Neutrophil (primary cell): ENCODE measurements around the gene FAM163B.

Experiments used
- H3K27ac ChIP-seq: fragments of 200-600 bp; sonication (generic); 2 replicates; pipeline ENCODE4 v1.5.1; 2016; ENCODE audit warnings: mild to moderate bottlenecking, moderate library complexity
- H3K27me3 ChIP-seq: fragments of 200-600 bp; sonication (generic); 2 replicates; pipeline ENCODE4 v1.6.0; 2016; ENCODE audit warnings: mild to moderate bottlenecking
- H3K36me3 ChIP-seq: fragments of 200-600 bp; sonication (generic); 2 replicates; pipeline ENCODE4 v1.5.1; 2017
- H3K4me1 ChIP-seq, 2 experiments: fragments of 200-600 bp in 1 of 2; sonication (generic) in 1 of 2; 1 replicate in 1 of 2; 2 replicates in 1 of 2; pipeline versions ENCODE4 v1.5.1 to v1.6.1; 2013 to 2016; ENCODE audit warnings: low read depth in 1 of 2, low read length in 1 of 2, mild to moderate bottlenecking in 1 of 2, moderate library complexity in 1 of 2; ENCODE audit not compliant: control insufficient read depth in 1 of 2, insufficient read depth in 1 of 2
- H3K4me3 ChIP-seq, 2 experiments: fragments of 200-600 bp in 1 of 2; sonication (generic) in 1 of 2; 1 replicate in 1 of 2; 2 replicates in 1 of 2; pipeline ENCODE4 v1.5.1; 2013 to 2016; ENCODE audit warnings: low read depth in 1 of 2, low read length in 1 of 2, mild to moderate bottlenecking in 1 of 2, moderate library complexity in 1 of 2
- H3K9me3 ChIP-seq: fragments of 200-600 bp; sonication (generic); 2 replicates; pipeline ENCODE4 v1.5.1; 2016
- CTCF ChIP-seq: fragments of 200-600 bp; sonication (generic); IDR thresholded peaks from 2 replicates; pipeline ENCODE4 v1.5.1; 2016; ENCODE audit warnings: antibody characterized with exemption

FAM163B gene

GRCh38 chr9:133529457-133529856, 79.7 kb downstream of the FAM163B start:
- Histone ChIP-seq H3K4me1 (no peaks in the 10 kb centered on the region), H3K27me3 (peaks cover 44% of the 10 kb centered on the region), H3K36me3 (no peaks in the 10 kb centered on the region), H3K9me3 (no peaks in the 10 kb centered on the region), H3K4me3 (no peak overlapping the region), H3K27ac (no peak overlapping the region)
- no peak for TF ChIP-seq CTCF

- TF ChIP-seq CTCF: no peak
- Histone ChIP-seq H3K9me3 (no peaks in the 10 kb centered on the region), H3K27ac (no peak overlapping the region), H3K4me3 (no peak overlapping the region), H3K4me1 (no peaks in the 10 kb centered on the region), H3K27me3 (peaks cover 39% of the 10 kb centered on the region), H3K36me3 (no peaks in the 10 kb centered on the region)
Observed at GRCh38 chr9:133528876-133529241, 80.3 kb downstream of the FAM163B start.

GRCh38 chr9:133528001-133528875, 81.0 kb downstream of the FAM163B start:
- H3K4me3 ChIP-seq: no peak overlapping the region
- no peak overlapping the region for H3K27ac ChIP-seq
- peaks cover 32% of the 10 kb centered on the region for H3K27me3 ChIP-seq
- no peaks in the 10 kb centered on the region for H3K36me3 ChIP-seq
- TF ChIP-seq CTCF: no peak
- no peaks in the 10 kb centered on the region for H3K4me1 ChIP-seq
- H3K9me3 ChIP-seq: no peaks in the 10 kb centered on the region

GRCh38 chr9:133527444-133527920, 81.7 kb downstream of the FAM163B start:
- peaks cover 25% of the 10 kb centered on the region for H3K27me3 ChIP-seq
- TF ChIP-seq CTCF: no peak
- H3K4me1 ChIP-seq: no peaks in the 10 kb centered on the region
- no peak overlapping the region for H3K4me3 ChIP-seq
- no peaks in the 10 kb centered on the region for H3K9me3 ChIP-seq
- no peak overlapping the region for H3K27ac ChIP-seq
- no peaks in the 10 kb centered on the region for H3K36me3 ChIP-seq
